ENCODE results near the gene AP2A2.

Gene AP2A2

GRCh38 chr11:925496-926301 lies at the start of gene AP2A2:
Gene AP2A2, plus strand, starts transcription at chr11:925870. Its CDS starts 152 bp downstream, at chr11:926022.
- DNase-seq (ENCODE audit: low read depth, low spot score) = no peak

- DNase-seq (ENCODE audit: low read depth, low spot score) = no peak
Measured at GRCh38 chr11:876545-876944, 49.1 kb upstream of the AP2A2 start.

- DNase-seq (ENCODE audit: low read depth, low spot score) = no peak
Measured at GRCh38 chr11:877565-877964, 48.1 kb upstream of the AP2A2 start.

GRCh38 chr11:880447-880846 lies 45.2 kb upstream of the AP2A2 start:
- DNase-seq (ENCODE audit: low read depth, low spot score) = no peak

GRCh38 chr11:882596-882995 lies 43.1 kb upstream of the AP2A2 start:
- no peak for DNase-seq (ENCODE audit: low read depth, low spot score)

GRCh38 chr11:883527-883926 lies 42.1 kb upstream of the AP2A2 start:
- no peak for DNase-seq (ENCODE audit: low read depth, low spot score)

- no peak for DNase-seq (ENCODE audit: low read depth, low spot score)
Measured at GRCh38 chr11:884578-885070, 41.0 kb upstream of the AP2A2 start.

- DNase-seq (ENCODE audit: low read depth, low spot score) = no peak
Measured at GRCh38 chr11:886568-886967, 39.1 kb upstream of the AP2A2 start.

- DNase-seq (ENCODE audit: low read depth, low spot score) = no peak
Measured at GRCh38 chr11:887589-887988, 38.1 kb upstream of the AP2A2 start.

GRCh38 chr11:888310-889212 lies 37.1 kb upstream of the AP2A2 start:
- no peak for DNase-seq (ENCODE audit: low read depth, low spot score)

GRCh38 chr11:889257-889656 lies 36.4 kb upstream of the AP2A2 start:
- no peak for DNase-seq (ENCODE audit: low read depth, low spot score)

GRCh38 chr11:889687-890475 lies 35.8 kb upstream of the AP2A2 start:
- no peak for DNase-seq (ENCODE audit: low read depth, low spot score)

- no peak for DNase-seq (ENCODE audit: low read depth, low spot score)
Measured at GRCh38 chr11:890794-891540, 34.7 kb upstream of the AP2A2 start.

GRCh38 chr11:893008-893654 lies 32.5 kb upstream of the AP2A2 start:
- DNase-seq (ENCODE audit: low read depth, low spot score) = no peak

- no peak for DNase-seq (ENCODE audit: low read depth, low spot score)
Measured at GRCh38 chr11:894575-895201, 31.0 kb upstream of the AP2A2 start.

GRCh38 chr11:895331-896110 lies 30.1 kb upstream of the AP2A2 start:
- no peak for DNase-seq (ENCODE audit: low read depth, low spot score)

GRCh38 chr11:897253-898142 lies 28.2 kb upstream of the AP2A2 start:
- DNase-seq (ENCODE audit: low read depth, low spot score) = no peak

- no peak for DNase-seq (ENCODE audit: low read depth, low spot score)
Measured at GRCh38 chr11:898143-898511, 27.5 kb upstream of the AP2A2 start.

Measured in iPS DF 19.7 (cell line).